GM11168 (cell line): Measurements from ENCODE around the gene BRI3BP.
"Not testable (repeated sequence)": the region's sequence is repeated elsewhere in the genome, so short reads cannot be mapped to it uniquely, and the experiment has no call there.

Experiments used
- in situ Hi-C: fragments of 300-500 bp; cut with MboI; formaldehyde crosslinking; loops from one replicate; pipeline ENCODE4 v1.12.0; 2022; ENCODE audit warnings: low sequenced_read_pairs; ENCODE audit not compliant: unreplicated experiment

Gene BRI3BP

GRCh38 chr12:125018356-125018755 lies 24.9 kb downstream of the BRI3BP start:
- in situ Hi-C loops, result no loop called here

GRCh38 chr12:125021096-125021495 lies 27.7 kb downstream of the BRI3BP start:
- in situ Hi-C loops, result no loop called here

GRCh38 chr12:125021771-125022170 lies 28.3 kb downstream of the BRI3BP start:
- in situ Hi-C loops, result no loop called here

GRCh38 chr12:125023065-125023464 lies 29.6 kb downstream of the BRI3BP start:
- in situ Hi-C loops, result no loop called here

GRCh38 chr12:125024949-125025563 lies 31.6 kb downstream of the BRI3BP start:
- in situ Hi-C loops, result no loop called here

GRCh38 chr12:125025606-125026235 lies 32.3 kb downstream of the BRI3BP start:
- in situ Hi-C loops, result no loop called here

- in situ Hi-C loops, result no loop called here
These were observed 34.7 kb downstream of the BRI3BP start for GRCh38 chr12:125028106-125028505.

- in situ Hi-C loops, result no loop called here
These were observed 36.4 kb downstream of the BRI3BP start for GRCh38 chr12:125029761-125030358.

- in situ Hi-C loops, result not testable (repeated sequence)
These were observed 38.0 kb downstream of the BRI3BP start for GRCh38 chr12:125031471-125031870.

- in situ Hi-C loops, result no loop called here
These were observed 39.2 kb downstream of the BRI3BP start for GRCh38 chr12:125032466-125033152.

- in situ Hi-C loops, result no loop called here
These were observed 39.8 kb downstream of the BRI3BP start for GRCh38 chr12:125033288-125033687.

GRCh38 chr12:125038976-125039625 lies 45.7 kb downstream of the BRI3BP start:
- in situ Hi-C loops, result no loop called here

GRCh38 chr12:125049093-125049458 lies 55.6 kb downstream of the BRI3BP start:
- in situ Hi-C loops, result no loop called here

GRCh38 chr12:125050446-125050845 lies 57.0 kb downstream of the BRI3BP start:
- in situ Hi-C loops, result no loop called here

GRCh38 chr12:125050868-125051267 lies 57.4 kb downstream of the BRI3BP start:
- in situ Hi-C loops, result no loop called here

- in situ Hi-C loops, result no loop called here
These were observed 60.4 kb downstream of the BRI3BP start for GRCh38 chr12:125053821-125054220.

GRCh38 chr12:125055591-125055990 lies 62.1 kb downstream of the BRI3BP start:
- in situ Hi-C loops, result no loop called here

- in situ Hi-C loops, result no loop called here
These were observed 62.9 kb downstream of the BRI3BP start for GRCh38 chr12:125056306-125056705.

GRCh38 chr12:125057708-125058107 lies 64.3 kb downstream of the BRI3BP start:
- in situ Hi-C loops, result no loop called here

- in situ Hi-C loops, result no loop called here
These were observed 67.8 kb downstream of the BRI3BP start for GRCh38 chr12:125061229-125061628.

GRCh38 chr12:125063522-125063921 lies 70.1 kb downstream of the BRI3BP start:
- in situ Hi-C loops, result not testable (repeated sequence)
